Measurements from ENCODE around the gene FILIP1L.
A peak's percentile ranks its signal among the peaks of the same experiment; 100 is the strongest.

Gene FILIP1L

DNA sequence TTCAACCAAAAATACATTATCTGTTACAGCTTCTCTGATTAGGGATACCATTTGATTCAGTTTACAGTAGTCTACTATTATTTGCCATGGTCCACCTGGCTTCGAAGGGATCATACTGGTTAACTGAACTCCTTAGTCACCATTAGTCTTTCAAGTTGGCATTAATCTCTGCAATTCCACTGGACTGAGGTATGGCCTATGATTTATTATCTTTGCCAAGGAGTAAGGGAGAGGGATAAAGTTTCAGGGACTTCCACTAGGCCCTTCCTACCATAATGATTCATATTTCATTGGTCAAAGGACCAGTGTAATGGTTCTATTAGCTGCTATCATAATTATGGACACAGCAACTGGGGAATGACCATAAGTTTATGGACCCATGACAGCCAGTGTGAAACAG, 303.9 kb downstream of the FILIP1L start:
- TF ChIP-seq, protein P1, sequence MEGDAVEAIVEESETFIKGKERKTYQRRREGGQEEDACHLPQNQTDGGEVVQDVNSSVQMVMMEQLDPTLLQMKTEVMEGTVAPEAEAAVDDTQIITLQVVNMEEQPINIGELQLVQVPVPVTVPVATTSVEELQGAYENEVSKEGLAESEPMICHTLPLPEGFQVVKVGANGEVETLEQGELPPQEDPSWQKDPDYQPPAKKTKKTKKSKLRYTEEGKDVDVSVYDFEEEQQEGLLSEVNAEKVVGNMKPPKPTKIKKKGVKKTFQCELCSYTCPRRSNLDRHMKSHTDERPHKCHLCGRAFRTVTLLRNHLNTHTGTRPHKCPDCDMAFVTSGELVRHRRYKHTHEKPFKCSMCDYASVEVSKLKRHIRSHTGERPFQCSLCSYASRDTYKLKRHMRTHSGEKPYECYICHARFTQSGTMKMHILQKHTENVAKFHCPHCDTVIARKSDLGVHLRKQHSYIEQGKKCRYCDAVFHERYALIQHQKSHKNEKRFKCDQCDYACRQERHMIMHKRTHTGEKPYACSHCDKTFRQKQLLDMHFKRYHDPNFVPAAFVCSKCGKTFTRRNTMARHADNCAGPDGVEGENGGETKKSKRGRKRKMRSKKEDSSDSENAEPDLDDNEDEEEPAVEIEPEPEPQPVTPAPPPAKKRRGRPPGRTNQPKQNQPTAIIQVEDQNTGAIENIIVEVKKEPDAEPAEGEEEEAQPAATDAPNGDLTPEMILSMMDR (IDR thresholded peaks at IDR 0.05), result no peak

DNA sequence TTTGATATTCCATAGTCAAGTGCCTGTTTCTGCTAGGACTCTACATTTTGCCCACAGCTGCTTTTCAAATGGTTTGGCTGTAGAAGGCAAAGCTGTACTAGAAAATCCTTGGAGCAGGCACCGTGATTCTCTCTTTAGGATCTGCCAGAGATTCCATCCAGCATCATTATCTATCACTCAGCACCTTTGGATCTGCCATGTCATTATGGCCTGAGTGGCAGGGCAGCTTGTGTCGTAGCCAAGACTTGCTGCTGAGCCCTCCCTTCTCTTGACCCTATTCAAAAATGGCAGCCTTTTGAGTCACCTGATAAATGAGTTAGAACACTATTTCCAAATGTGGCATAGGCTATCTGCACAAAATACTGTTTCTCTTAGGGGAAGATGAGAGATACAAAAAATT, 304.7 kb downstream of the FILIP1L start:
- TF ChIP-seq, protein P1 (IDR thresholded peaks at IDR 0.05), result no peak

DNA sequence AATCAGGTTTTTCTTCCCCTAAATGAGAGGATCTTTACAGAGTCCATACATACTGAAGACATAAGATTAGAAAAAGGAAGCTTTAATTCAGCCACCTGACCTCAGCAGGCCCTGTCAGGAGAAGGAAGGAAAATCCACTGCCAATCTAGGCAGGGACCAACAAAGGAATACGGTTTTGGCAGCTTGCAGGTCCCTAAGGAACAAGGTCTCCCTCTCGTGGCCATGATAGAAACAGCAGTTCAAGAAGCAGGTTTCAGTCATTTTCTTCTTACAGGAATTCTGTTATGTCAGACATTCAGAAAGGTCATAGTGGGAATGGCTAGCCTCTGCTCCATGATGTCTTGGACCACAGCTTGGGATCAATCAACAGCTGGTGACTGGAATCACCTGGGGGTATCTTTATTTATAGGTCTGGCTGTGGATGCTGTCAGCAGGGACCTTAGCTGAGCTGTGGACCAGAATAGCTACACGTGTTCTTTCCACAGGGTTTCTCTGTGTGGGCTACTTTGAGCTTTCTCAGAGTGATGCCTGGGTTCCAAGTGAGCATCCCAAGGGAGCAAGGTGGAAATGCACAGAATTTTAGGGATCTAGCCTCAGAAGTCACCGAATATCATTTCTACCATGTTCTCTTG, 306.0 kb downstream of the FILIP1L start:
- TF ChIP-seq, protein P1 (IDR thresholded peaks at IDR 0.05), result peak; percentile 90

DNA sequence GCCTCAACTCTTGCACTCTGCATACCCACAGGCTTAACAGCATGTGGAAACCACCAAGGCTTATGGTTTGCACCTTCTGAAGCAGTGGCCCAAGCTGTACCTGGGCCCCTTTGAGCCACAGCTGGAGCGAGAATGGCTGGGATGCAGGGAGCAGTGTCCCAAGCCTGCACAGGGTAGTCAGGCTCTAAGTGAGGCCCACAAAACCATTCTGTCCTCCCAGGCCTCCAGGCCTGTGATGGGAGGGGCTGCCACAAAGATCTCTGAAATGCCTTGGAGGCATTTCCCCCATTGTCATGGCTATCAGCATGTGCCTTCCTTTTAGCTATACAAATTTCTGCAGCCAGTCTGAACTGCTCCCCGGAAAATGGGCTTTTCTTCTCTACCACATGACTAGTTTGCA, 309.1 kb downstream of the FILIP1L start:
- TF ChIP-seq, protein P1 (IDR thresholded peaks at IDR 0.05), result no peak

DNA sequence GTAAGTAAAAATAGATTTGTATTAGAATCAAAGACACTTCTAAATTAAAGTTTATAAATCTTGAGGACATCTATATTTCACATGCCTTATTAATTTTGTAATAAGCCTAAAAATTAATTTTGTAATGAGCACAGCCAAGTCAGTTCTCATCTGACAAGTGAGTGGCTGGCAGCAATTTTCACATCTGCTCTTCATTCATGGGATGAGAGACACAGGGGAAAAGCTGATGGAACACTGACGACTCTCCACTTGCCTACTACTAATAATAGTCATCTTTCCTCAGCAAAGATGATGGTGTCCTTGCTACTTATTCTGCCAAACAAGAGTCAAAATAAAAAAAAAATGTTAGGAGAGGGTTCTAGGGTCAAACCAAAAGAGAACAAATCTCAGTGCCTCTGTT, 311.0 kb downstream of the FILIP1L start:
- TF ChIP-seq, protein P1 (IDR thresholded peaks at IDR 0.05), result no peak

DNA sequence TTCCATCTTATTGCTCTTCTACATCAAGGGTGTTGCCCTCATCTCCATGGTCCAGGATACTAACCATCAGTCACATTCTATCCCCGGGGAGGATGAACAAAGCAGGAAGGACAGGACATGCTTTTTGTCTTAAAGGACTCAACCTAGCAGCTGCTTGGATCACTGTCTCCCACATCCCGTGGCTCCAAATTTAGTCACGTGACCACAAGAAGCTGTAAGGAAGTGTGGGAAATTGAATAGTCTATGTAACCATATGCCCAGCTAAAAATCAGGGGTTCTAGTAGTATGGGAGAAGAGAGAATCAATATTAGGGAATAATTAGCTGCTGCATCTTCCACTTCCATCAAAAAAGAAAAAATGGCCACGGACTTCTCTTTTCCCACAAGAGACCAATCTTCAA, 314.9 kb downstream of the FILIP1L start:
- TF ChIP-seq, protein P1 (IDR thresholded peaks at IDR 0.05), result no peak

DNA sequence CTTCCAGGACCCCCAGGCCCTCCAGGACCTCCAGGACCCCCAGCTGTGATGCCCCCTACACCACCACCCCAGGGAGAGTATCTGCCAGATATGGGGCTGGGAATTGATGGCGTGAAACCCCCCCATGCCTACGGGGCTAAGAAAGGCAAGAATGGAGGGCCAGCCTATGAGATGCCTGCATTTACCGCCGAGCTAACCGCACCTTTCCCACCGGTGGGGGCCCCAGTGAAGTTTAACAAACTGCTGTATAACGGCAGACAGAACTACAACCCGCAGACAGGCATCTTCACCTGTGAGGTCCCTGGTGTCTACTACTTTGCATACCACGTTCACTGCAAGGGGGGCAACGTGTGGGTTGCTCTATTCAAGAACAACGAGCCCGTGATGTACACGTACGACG, 318.7 kb downstream of the FILIP1L start:
- TF ChIP-seq, protein P1 (IDR thresholded peaks at IDR 0.05), result no peak

DNA sequence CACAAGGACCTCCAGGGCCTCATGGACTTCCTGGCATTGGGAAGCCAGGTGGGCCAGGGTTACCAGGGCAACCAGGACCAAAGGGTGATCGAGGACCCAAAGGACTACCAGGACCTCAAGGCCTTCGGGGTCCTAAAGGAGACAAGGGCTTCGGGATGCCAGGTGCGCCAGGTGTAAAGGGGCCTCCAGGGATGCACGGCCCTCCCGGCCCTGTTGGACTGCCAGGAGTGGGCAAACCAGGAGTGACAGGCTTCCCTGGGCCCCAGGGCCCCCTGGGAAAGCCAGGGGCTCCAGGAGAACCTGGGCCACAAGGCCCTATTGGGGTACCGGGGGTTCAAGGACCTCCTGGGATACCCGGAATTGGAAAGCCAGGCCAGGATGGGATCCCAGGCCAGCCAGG, 319.8 kb downstream of the FILIP1L start:
- TF ChIP-seq, protein P1 (IDR thresholded peaks at IDR 0.05), result no peak
